ENCODE measurements around the gene ZNF726.

DNA sequence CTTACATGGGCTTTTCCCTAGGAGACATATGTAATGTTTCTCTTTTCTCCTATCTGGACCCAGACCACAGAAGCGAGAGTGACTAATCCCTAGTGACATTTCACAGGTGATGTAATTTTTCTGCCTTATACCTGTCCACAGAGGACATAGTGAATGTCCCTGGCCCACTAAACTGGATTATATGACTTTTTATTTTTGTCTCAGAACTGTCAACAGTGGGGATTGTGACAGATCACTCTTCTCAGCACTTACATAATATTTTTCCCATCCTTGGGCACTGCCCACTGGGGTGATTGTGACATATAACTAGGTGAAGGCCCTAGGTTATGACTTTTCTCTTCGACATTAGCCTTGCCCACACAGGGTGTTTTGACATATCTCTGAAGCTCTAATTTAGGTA, 7.9 kb upstream of the ZNF726 start:
- no peak for TF ChIP-seq SP1 (IDR thresholded peaks at IDR 0.05)
- no peak for TF ChIP-seq FOXM1 (IDR thresholded peaks at IDR 0.05; ENCODE audit: borderline replicate concordance)
- no peak for TF ChIP-seq FOXK2 (IDR thresholded peaks at IDR 0.05)
- TF ChIP-seq CTBP1 (IDR thresholded peaks at IDR 0.05; ENCODE audit: borderline replicate concordance), result no peak
- no peak for TF ChIP-seq TARDBP (IDR thresholded peaks at IDR 0.05)
- TF ChIP-seq ARNT (IDR thresholded peaks at IDR 0.05), result no peak
- no peak for TF ChIP-seq HDGF (IDR thresholded peaks at IDR 0.05; ENCODE audit: borderline replicate concordance)
